ENCODE measurements around the gene HINFP. TPM values are rescaled to one million over a fixed set of nuclear protein-coding genes. Genes with fewer than 3 reads are reported as not detected.

Gene HINFP
- total and polyA plus RNA-seq, 2 experiments from 2014 or later, result 12.6 to 29.2 TPM

GRCh38 chr11:119178166-119178680 is 56.8 kb downstream of the HINFP start (continued):
- no peak for TF ChIP-seq REST (IDR thresholded peaks at IDR 0.05; ENCODE audit: unreplicated experiment)

- Histone ChIP-seq H3K4me2 (no peak overlapping the region), H2AFZ (no peak overlapping the region), H3F3A (replicated peaks; ENCODE audit: low read depth) (no peaks in the 10 kb centered on the region), H3K27me3 (ENCODE audit: insufficient read depth) (no peaks in the 10 kb centered on the region), H3K9me2 (ENCODE audit: insufficient read depth) (no peaks in the 10 kb centered on the region), H4K20me1 (replicated peaks; ENCODE audit: insufficient read depth) (no peaks in the 10 kb centered on the region), H3K4me1 (ENCODE audit: insufficient read depth) (no peaks in the 10 kb centered on the region), H3K79me2 (replicated peaks; ENCODE audit: insufficient read depth) (no peaks in the 10 kb centered on the region), H3K36me3 (ENCODE audit: insufficient read depth) (no peaks in the 10 kb centered on the region), H3K27ac (ENCODE audit: low read depth) (no peak overlapping the region), H3K4me3 (no peak overlapping the region)
- Mint-ChIP-seq H3K9me3 (no peaks in the 10 kb centered on the region), H3K27me3 (ENCODE audit: insufficient read depth, low read depth, poor library complexity) (peaks cover 13% of the 10 kb centered on the region), H3K4me1 (no peaks in the 10 kb centered on the region; the same call in 1 of the 3 replicates), H3K4me3 (no peak overlapping the region), H3K27ac (no peak overlapping the region), H3K36me3 (ENCODE audit: low read depth) (no peaks in the 10 kb centered on the region; the same call in 2 of the 3 replicates)
- DNase-seq (ENCODE audit: low spot score), result no peak
- no peak for ATAC-seq
- no peak for TF ChIP-seq EZH2phosphoT487 (IDR thresholded peaks at IDR 0.05; ENCODE audit: unreplicated experiment)
- no peak for TF ChIP-seq ZNF114 (CRISPR knock-in tag; IDR thresholded peaks at IDR 0.05)
- TF ChIP-seq EZH2 (IDR thresholded peaks at IDR 0.05; ENCODE audit: low read depth, unreplicated experiment), result no peak
- no peak for TF ChIP-seq POLR2AphosphoS5 (IDR thresholded peaks at IDR 0.05; ENCODE audit: low read depth)
- no peak for TF ChIP-seq CTCF (conservative IDR thresholded peaks at IDR 0.05; ENCODE audit: low read depth in 2 of 2)
- TF ChIP-seq STAT1 (IDR thresholded peaks at IDR 0.05; ENCODE audit: unreplicated experiment), result no peak
- no peak for TF ChIP-seq ZNF331 (CRISPR knock-in tag; IDR thresholded peaks at IDR 0.05; ENCODE audit: low read depth)
- TF ChIP-seq REST (IDR thresholded peaks at IDR 0.05; ENCODE audit: unreplicated experiment), result no peak
- no peak for TF ChIP-seq ETS1 (IDR thresholded peaks at IDR 0.05)
- no peak for TF ChIP-seq CREB1 (CRISPR knock-in tag; IDR thresholded peaks at IDR 0.05; ENCODE audit: low read depth)
- no peak for TF ChIP-seq JUNB (IDR thresholded peaks at IDR 0.05; ENCODE audit: unreplicated experiment)
- TF ChIP-seq NANOG (IDR thresholded peaks at IDR 0.05; ENCODE audit: borderline replicate concordance), result no peak
Observed at GRCh38 chr11:119179342-119179741, 58.0 kb downstream of the HINFP start.
